ENCODE results near the gene THSD1.

DNA sequence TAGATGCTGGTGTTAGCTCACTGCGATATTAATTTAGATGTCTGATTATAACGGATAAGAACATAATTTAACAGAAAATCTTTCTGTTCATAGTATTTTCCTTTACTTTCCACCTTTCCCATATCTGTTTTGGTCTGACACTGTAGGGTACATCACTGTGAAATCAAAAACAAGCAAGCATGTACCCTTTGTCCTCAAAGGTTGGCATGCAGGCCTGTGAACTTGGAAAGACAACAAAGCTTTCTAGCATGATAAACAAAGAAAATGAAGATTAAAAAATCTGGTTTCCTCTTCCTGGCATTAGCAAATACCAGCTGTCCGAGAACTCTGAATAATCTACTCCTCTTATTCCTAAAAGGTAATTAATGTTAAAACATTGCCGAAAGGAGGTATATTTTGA, 31.6 kb downstream of the THSD1 start:
- no peak for TF ChIP-seq POLR2A (IDR thresholded peaks at IDR 0.05)
- TF ChIP-seq, protein P1, sequence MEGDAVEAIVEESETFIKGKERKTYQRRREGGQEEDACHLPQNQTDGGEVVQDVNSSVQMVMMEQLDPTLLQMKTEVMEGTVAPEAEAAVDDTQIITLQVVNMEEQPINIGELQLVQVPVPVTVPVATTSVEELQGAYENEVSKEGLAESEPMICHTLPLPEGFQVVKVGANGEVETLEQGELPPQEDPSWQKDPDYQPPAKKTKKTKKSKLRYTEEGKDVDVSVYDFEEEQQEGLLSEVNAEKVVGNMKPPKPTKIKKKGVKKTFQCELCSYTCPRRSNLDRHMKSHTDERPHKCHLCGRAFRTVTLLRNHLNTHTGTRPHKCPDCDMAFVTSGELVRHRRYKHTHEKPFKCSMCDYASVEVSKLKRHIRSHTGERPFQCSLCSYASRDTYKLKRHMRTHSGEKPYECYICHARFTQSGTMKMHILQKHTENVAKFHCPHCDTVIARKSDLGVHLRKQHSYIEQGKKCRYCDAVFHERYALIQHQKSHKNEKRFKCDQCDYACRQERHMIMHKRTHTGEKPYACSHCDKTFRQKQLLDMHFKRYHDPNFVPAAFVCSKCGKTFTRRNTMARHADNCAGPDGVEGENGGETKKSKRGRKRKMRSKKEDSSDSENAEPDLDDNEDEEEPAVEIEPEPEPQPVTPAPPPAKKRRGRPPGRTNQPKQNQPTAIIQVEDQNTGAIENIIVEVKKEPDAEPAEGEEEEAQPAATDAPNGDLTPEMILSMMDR (IDR thresholded peaks at IDR 0.05 in 4 of 5, conservative IDR thresholded peaks at IDR 0.05 in 1 of 5), result no peak
